ENCODE data around the gene C4orf54.

- no peak for TF ChIP-seq POLR2A (IDR thresholded peaks at IDR 0.05; ENCODE audit: control extremely low read depth in 1 of 2, low read depth in 2 of 2, low read length in 2 of 2)
- TF ChIP-seq POLR2AphosphoS5 (IDR thresholded peaks at IDR 0.05; ENCODE audit: low read depth, low read length), result no peak
- no peak for TF ChIP-seq EP300 (IDR thresholded peaks at IDR 0.05; ENCODE audit: borderline replicate concordance in 1 of 2, low read depth in 2 of 2, low read length in 2 of 2)
- no peak for TF ChIP-seq PHF8 (conservative IDR thresholded peaks at IDR 0.05; ENCODE audit: low read depth, low read length)
- TF ChIP-seq CTCF (IDR thresholded peaks at IDR 0.05; ENCODE audit: control extremely low read depth in 1 of 3, insufficient read depth in 1 of 3, low read depth in 1 of 3, low read length in 3 of 3), result no peak
- TF ChIP-seq RAD21 (IDR thresholded peaks at IDR 0.05 in 1 of 2, conservative IDR thresholded peaks at IDR 0.05 in 1 of 2; ENCODE audit: low read depth in 2 of 2, low read length in 2 of 2), result no peak
- no peak for TF ChIP-seq SP1 (IDR thresholded peaks at IDR 0.05; ENCODE audit: low read depth, low read length)
- TF ChIP-seq JUND (IDR thresholded peaks at IDR 0.05; ENCODE audit: low read length), result no peak
These were observed 10.8 kb upstream of the C4orf54 start for GRCh38 chr4:99668472-99668871.
